ENCODE measurements around the gene MSTN.

MSTN gene

GRCh38 chr2:190110131-190110530 is 47.6 kb upstream of the MSTN start:
- no peaks in the 10 kb centered on the region for H3K9me2 ChIP-seq (ENCODE audit: low read depth, low read length)
- H3K9me3 ChIP-seq (ENCODE audit: low read length): no peaks in the 10 kb centered on the region
- H3K4me1 ChIP-seq (ENCODE audit: insufficient read depth, low read length, severe bottlenecking): no peaks in the 10 kb centered on the region
- no peaks in the 10 kb centered on the region for H3K27me3 ChIP-seq (ENCODE audit: insufficient read depth, low read length)
- H3K27ac ChIP-seq (ENCODE audit: low read depth, low read length, poor library complexity, severe bottlenecking): no peak overlapping the region
- H3K4me2 ChIP-seq (ENCODE audit: low read length): no peak overlapping the region
- TF ChIP-seq EZH2 (IDR thresholded peaks at IDR 0.05; ENCODE audit: borderline replicate concordance, low read length) (no peak), CTCF (IDR thresholded peaks at IDR 0.05; ENCODE audit: low read length) (no peak)
- H3F3A ChIP-seq (ENCODE audit: insufficient read depth, low read length): no peaks in the 10 kb centered on the region
- H3K4me3 ChIP-seq (ENCODE audit: low read depth, low read length, poor library complexity, severe bottlenecking): no peak overlapping the region
- no peaks in the 10 kb centered on the region for H3K36me3 ChIP-seq (ENCODE audit: insufficient read depth, low read length)
- H3K9ac ChIP-seq (ENCODE audit: low read length): no peak overlapping the region
- H2AFZ ChIP-seq (ENCODE audit: low read length): no peak overlapping the region
- H3K79me2 ChIP-seq (ENCODE audit: insufficient read depth, low read length): no peaks in the 10 kb centered on the region
- H4K20me1 ChIP-seq (ENCODE audit: insufficient read depth, low read length): no peaks in the 10 kb centered on the region

GRCh38 chr2:190107409-190107808 is 44.9 kb upstream of the MSTN start:
- no peak overlapping the region for H2AFZ ChIP-seq (ENCODE audit: low read length)
- no peaks in the 10 kb centered on the region for H4K20me1 ChIP-seq (ENCODE audit: insufficient read depth, low read length)
- H3K9me3 ChIP-seq (ENCODE audit: low read length): no peaks in the 10 kb centered on the region
- no peaks in the 10 kb centered on the region for H3K27me3 ChIP-seq (ENCODE audit: insufficient read depth, low read length)
- H3K4me2 ChIP-seq (ENCODE audit: low read length): no peak overlapping the region
- H3K36me3 ChIP-seq (ENCODE audit: insufficient read depth, low read length): no peaks in the 10 kb centered on the region
- no peak for TF ChIP-seq CTCF (IDR thresholded peaks at IDR 0.05; ENCODE audit: low read length)
- no peak for TF ChIP-seq EZH2 (IDR thresholded peaks at IDR 0.05; ENCODE audit: borderline replicate concordance, low read length)
- no peaks in the 10 kb centered on the region for H3K9me2 ChIP-seq (ENCODE audit: low read depth, low read length)
- H3F3A ChIP-seq (ENCODE audit: insufficient read depth, low read length): no peaks in the 10 kb centered on the region
- H3K27ac ChIP-seq (ENCODE audit: low read depth, low read length, poor library complexity, severe bottlenecking): no peak overlapping the region
- H3K4me3 ChIP-seq (ENCODE audit: low read depth, low read length, poor library complexity, severe bottlenecking): no peak overlapping the region
- H3K9ac ChIP-seq (ENCODE audit: low read length): no peak overlapping the region
- no peaks in the 10 kb centered on the region for H3K79me2 ChIP-seq (ENCODE audit: insufficient read depth, low read length)
- H3K4me1 ChIP-seq (ENCODE audit: insufficient read depth, low read length, severe bottlenecking): no peaks in the 10 kb centered on the region

GRCh38 chr2:190106783-190107182 is 44.3 kb upstream of the MSTN start:
- H3K36me3 ChIP-seq (ENCODE audit: insufficient read depth, low read length): no peaks in the 10 kb centered on the region
- H3K79me2 ChIP-seq (ENCODE audit: insufficient read depth, low read length): no peaks in the 10 kb centered on the region
- H4K20me1 ChIP-seq (ENCODE audit: insufficient read depth, low read length): no peaks in the 10 kb centered on the region
- no peak overlapping the region for H3K4me2 ChIP-seq (ENCODE audit: low read length)
- H3F3A ChIP-seq (ENCODE audit: insufficient read depth, low read length): no peaks in the 10 kb centered on the region
- no peaks in the 10 kb centered on the region for H3K9me3 ChIP-seq (ENCODE audit: low read length)
- no peak overlapping the region for H2AFZ ChIP-seq (ENCODE audit: low read length)
- H3K27me3 ChIP-seq (ENCODE audit: insufficient read depth, low read length): no peaks in the 10 kb centered on the region
- no peaks in the 10 kb centered on the region for H3K4me1 ChIP-seq (ENCODE audit: insufficient read depth, low read length, severe bottlenecking)
- TF ChIP-seq EZH2 (IDR thresholded peaks at IDR 0.05; ENCODE audit: borderline replicate concordance, low read length): no peak
- no peak for TF ChIP-seq CTCF (IDR thresholded peaks at IDR 0.05; ENCODE audit: low read length)
- no peak overlapping the region for H3K9ac ChIP-seq (ENCODE audit: low read length)
- H3K4me3 ChIP-seq (ENCODE audit: low read depth, low read length, poor library complexity, severe bottlenecking): no peak overlapping the region
- no peak overlapping the region for H3K27ac ChIP-seq (ENCODE audit: low read depth, low read length, poor library complexity, severe bottlenecking)
- H3K9me2 ChIP-seq (ENCODE audit: low read depth, low read length): no peaks in the 10 kb centered on the region

Measured in OCI-LY1 (cell line).